HG02610 (cell line): Measurements from ENCODE around the gene CDK5.
"Not testable (repeated sequence)": the region's sequence is repeated elsewhere in the genome, so short reads cannot be mapped to it uniquely, and the experiment has no call there.

Experiments
- ATAC-seq: cut with Tn5 transposase; IDR thresholded peaks from one replicate; pipeline ENCODE4 v1.9.1; 2021; ENCODE audit warnings: mild to moderate bottlenecking, moderate library complexity; ENCODE audit not compliant: unreplicated experiment

Gene CDK5

GRCh38 chr7:151017370-151017952, 40.2 kb downstream of the CDK5 start:
- ATAC-seq = no peak

GRCh38 chr7:151016942-151017341, 40.8 kb downstream of the CDK5 start:
- ATAC-seq = no peak

DNA sequence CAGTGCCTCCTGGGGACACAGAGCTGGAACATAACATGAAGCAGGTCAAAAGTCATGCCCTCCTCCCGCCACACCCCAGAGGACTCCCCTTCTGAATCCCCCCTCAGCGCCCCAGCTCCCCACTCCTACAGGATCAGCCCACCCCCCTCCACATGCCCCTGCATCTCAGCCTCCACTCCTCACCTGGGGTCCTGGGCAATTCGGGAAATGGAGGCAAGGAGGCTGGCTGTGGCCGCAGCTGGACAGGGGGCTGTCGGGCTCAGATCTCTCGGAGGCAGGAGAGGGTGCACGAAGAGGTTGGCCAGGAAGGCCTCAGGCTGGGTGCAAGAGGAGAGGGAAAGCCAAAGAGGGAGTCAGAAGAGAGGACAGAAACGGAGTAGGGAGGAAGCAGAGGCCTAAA, 41.2 kb downstream of the CDK5 start:
- ATAC-seq = no peak

DNA sequence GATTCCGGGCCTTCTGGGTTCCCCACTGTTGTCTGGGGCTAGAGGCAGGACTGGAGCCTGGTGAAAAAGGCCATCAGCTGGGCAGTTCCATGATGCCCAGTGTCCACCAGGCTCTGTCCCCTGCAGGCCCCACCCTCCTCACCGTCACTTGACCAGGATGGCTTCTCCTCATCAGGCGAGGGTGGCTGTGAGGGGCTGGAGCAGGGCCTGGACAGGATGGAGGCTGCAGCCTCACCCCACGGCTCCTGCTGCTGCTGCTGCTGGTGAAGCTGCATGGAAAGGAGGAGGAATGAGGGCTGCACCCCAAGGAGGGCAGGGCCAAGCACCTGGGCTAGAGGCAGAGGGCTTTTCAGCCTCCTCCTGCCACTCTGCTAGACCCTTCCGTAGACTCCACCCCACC, 41.7 kb downstream of the CDK5 start:
- ATAC-seq = no peak

- ATAC-seq = no peak
Observed at GRCh38 chr7:151014950-151015349, 42.7 kb downstream of the CDK5 start.

GRCh38 chr7:151013733-151014497, 43.8 kb downstream of the CDK5 start:
- ATAC-seq = peak; percentile 43

GRCh38 chr7:151013356-151013732, 44.4 kb downstream of the CDK5 start:
- no peak for ATAC-seq

- no peak for ATAC-seq
Observed at GRCh38 chr7:151012911-151013347, 44.8 kb downstream of the CDK5 start.

DNA sequence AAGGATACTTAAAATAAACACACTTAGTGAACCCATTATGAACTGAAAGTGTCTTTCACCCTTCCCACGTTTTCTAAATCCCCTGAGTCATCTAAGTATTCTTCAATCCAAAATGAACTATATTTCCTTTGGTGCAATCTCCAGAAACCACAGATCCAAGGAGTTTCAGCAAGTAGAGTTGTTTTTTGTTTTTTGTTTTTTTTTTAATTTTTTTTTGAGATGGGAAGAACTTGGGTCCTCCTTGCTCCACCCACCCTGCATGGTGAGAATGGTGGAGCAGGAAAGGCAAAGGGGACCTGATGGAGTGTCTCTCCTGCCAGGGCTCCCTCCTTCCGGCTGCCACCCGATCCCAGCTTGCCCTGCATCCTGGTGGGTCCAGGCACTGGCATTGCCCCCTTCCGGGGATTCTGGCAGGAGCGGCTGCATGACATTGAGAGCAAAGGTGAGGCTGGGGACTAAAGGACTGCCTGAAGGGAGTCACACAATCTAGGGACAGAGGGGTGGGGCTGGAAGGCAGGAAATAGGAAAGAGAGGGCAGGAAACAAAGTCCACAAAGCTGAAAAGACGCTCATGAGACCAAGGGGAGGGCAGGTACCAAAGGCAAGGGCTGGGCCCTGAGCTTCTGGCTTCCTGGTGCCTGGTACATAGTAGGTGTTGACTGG, 45.5 kb downstream of the CDK5 start:
- ATAC-seq = no peak

DNA sequence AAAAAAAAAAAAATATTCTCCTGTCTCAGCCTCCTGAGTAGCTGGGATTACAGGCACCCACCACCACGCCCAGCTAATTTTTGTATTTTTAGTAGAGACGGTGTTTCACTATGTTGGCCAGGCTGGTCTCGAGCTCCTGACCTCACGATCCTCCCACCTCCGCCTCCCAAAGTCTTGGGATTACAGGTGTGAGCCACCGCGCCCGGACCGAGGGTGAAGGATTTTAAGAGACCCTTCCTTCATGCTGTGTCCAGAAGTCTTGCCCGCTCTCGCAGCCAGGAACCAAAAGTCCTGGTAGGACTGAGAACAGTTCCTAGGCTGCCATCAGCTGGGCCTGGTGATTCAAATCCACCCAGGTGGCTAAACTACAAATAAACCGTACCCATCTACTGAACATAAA, 46.1 kb downstream of the CDK5 start:
- not testable (repeated sequence) for ATAC-seq

DNA sequence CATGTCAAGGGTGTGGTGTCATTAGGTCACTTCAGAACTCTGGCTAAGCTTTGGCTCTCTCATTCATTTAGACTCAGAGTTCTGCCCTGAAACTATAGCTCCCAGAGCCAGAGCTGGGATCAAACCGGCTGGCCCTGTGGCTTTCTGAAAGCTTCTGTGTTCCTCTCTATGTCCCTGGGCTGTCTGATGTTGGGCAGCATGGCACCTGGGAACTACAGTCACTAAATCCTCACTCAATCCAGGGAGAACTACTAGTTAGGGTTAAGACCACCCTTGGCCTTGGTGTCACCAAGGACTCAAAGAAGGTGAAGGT, 46.6 kb downstream of the CDK5 start:
- ATAC-seq = no peak

GRCh38 chr7:151010307-151011096, 47.2 kb downstream of the CDK5 start:
- no peak for ATAC-seq

- no peak for ATAC-seq
Observed at GRCh38 chr7:151010037-151010306, 47.7 kb downstream of the CDK5 start.

DNA sequence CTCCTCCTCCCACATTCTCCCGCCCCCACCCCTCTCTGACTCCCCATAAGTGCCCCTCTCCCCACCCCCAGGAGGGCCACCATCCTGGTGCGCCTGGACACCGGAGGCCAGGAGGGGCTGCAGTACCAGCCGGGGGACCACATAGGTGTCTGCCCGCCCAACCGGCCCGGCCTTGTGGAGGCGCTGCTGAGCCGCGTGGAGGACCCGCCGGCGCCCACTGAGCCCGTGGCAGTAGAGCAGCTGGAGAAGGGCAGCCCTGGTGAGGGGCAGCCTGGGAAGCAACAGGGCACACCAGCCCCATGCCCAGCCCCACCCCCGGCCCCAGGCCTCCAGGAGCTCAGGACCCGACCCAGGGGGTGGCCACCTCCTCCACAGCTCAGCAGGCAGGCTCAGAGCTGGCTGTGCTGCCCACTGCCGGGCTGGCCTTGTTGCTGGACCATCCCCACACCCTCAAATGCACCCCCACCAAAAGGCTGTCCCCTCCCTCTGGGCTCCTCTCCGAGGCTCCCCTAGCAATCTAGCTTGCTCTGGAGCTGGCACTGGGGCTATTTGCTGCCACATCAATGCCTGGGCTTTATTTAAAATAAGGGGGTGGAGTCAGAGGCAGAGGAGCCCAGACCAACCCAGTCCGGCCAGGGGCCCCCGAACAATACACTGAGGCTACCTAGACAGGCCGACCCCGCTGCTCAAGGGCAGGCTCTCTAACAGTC, 48.2 kb downstream of the CDK5 start:
- ATAC-seq = no peak

- ATAC-seq = no peak
Observed at GRCh38 chr7:151008511-151009323, 49.0 kb downstream of the CDK5 start.

GRCh38 chr7:151008143-151008510, 49.6 kb downstream of the CDK5 start:
- ATAC-seq = no peak

GRCh38 chr7:151007469-151007898, 50.2 kb downstream of the CDK5 start:
- no peak for ATAC-seq

GRCh38 chr7:151006590-151007300, 51.0 kb downstream of the CDK5 start:
- no peak for ATAC-seq

DNA sequence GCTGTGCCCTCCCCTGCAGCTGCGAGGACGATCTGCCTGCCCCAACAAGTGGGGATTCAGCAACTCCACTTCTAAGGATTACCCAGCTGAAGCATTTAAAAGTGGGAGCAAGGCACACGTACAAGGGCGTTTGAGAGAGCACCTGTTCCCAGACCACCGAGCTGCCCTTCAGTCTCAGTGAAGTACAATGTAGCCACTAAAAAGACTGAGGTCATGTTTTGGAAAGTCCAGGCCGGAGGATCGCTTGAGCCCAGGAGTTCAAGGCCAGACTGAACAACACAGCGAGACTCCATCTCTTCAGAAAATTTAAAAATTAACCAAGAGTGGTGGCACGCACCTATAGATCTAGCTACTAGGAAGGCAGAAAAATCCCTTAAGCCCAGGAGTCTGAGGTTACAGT, 52.1 kb downstream of the CDK5 start:
- no peak for ATAC-seq
